ENCODE data around the gene ST7. TPM values are rescaled to one million over a fixed set of nuclear protein-coding genes. Genes with fewer than 3 reads are reported as not detected.

ST7 gene
- total and polyA plus RNA-seq, 2 donors (not counting 1 experiment from before 2014, with no cell fraction given): 2.3 to 4.6 TPM

- ATAC-seq (ENCODE audit: low read depth): no peak
- 91% methylated on average over 3 of the region's 3 CpGs for WGBS (ENCODE audit: insufficient coverage)
- ChIA-PET POLR2A (no interaction called here), CTCF (no interaction called here)
- Histone ChIP-seq H3K27me3 (replicated peaks in 1 of 4; ENCODE audit: control extremely low read depth in 1 of 4, control insufficient read depth in 3 of 4, insufficient read depth in 4 of 4, low read length in 3 of 4) (no peaks in the 10 kb centered on the region), H3K79me2 (ENCODE audit: control insufficient read depth, insufficient read depth, low read length) (no peaks in the 10 kb centered on the region), H3K27ac (ENCODE audit: low read length in 2 of 2) (no peak overlapping the region), H3K4me1 (ENCODE audit: control insufficient read depth in 2 of 2, insufficient read depth in 2 of 2, low read length in 2 of 2) (no peaks in the 10 kb centered on the region), H3K4me3 (ENCODE audit: control extremely low read depth in 1 of 5, extremely low read depth in 1 of 5, insufficient read depth in 1 of 5, low read depth in 2 of 5, low read length in 4 of 5) (no peak overlapping the region), H3K9ac (ENCODE audit: low read length) (no peak overlapping the region), H3K4me2 (replicated peaks; ENCODE audit: low read depth, low read length, poor library complexity, severe bottlenecking) (no peak overlapping the region), H2AFZ (ENCODE audit: insufficient read depth, low read depth, low read length, poor library complexity, severe bottlenecking) (no peak overlapping the region), H3K36me3 (replicated peaks in 1 of 2; ENCODE audit: control extremely low read depth in 1 of 2, control insufficient read depth in 1 of 2, extremely low read depth in 1 of 2, insufficient read depth in 2 of 2, low read length in 1 of 2) (no peaks in the 10 kb centered on the region), H4K20me1 (ENCODE audit: control insufficient read depth, insufficient read depth, low read length, poor library complexity, severe bottlenecking) (no peaks in the 10 kb centered on the region), H3K9me3 (ENCODE audit: control extremely low read depth in 1 of 3, control insufficient read depth in 2 of 3, insufficient read depth in 1 of 3, low read length in 2 of 3) (no peaks in the 10 kb centered on the region)
- Mint-ChIP-seq H3K27ac (no peak overlapping the region), H3K27me3 (no peaks in the 10 kb centered on the region), H3K4me3 (no peak overlapping the region), H3K4me1 (peaks cover 3% of the 10 kb centered on the region), H3K9me3 (ENCODE audit: insufficient read depth) (no peaks in the 10 kb centered on the region)
- no peak for DNase-seq
- TF ChIP-seq EZH2 (IDR thresholded peaks at IDR 0.05; ENCODE audit: borderline replicate concordance, insufficient read depth, low read depth, low read length, poor library complexity, severe bottlenecking): no peak
- TF ChIP-seq CTCF (IDR thresholded peaks at IDR 0.05): no peak
- intact Hi-C loops (cut with micrococcal nuclease): no loop called here
Measured at GRCh38 chr7:117092785-117093184, 139.5 kb downstream of the ST7 start.

- Histone ChIP-seq H3K9me3 (ENCODE audit: control extremely low read depth in 1 of 3, control insufficient read depth in 2 of 3, insufficient read depth in 1 of 3, low read length in 2 of 3) (no peaks in the 10 kb centered on the region), H3K27me3 (replicated peaks in 1 of 4; ENCODE audit: control extremely low read depth in 1 of 4, control insufficient read depth in 3 of 4, insufficient read depth in 4 of 4, low read length in 3 of 4) (no peaks in the 10 kb centered on the region), H4K20me1 (ENCODE audit: control insufficient read depth, insufficient read depth, low read length, poor library complexity, severe bottlenecking) (no peaks in the 10 kb centered on the region), H2AFZ (ENCODE audit: insufficient read depth, low read depth, low read length, poor library complexity, severe bottlenecking) (no peak overlapping the region), H3K79me2 (ENCODE audit: control insufficient read depth, insufficient read depth, low read length) (no peaks in the 10 kb centered on the region), H3K27ac (ENCODE audit: low read length in 2 of 2) (no peak overlapping the region), H3K4me1 (ENCODE audit: control insufficient read depth in 2 of 2, insufficient read depth in 2 of 2, low read length in 2 of 2) (no peaks in the 10 kb centered on the region), H3K9ac (ENCODE audit: low read length) (no peak overlapping the region), H3K4me3 (ENCODE audit: control extremely low read depth in 1 of 5, extremely low read depth in 1 of 5, insufficient read depth in 1 of 5, low read depth in 2 of 5, low read length in 4 of 5) (no peak overlapping the region), H3K4me2 (replicated peaks; ENCODE audit: low read depth, low read length, poor library complexity, severe bottlenecking) (no peak overlapping the region), H3K36me3 (replicated peaks in 1 of 2; ENCODE audit: control extremely low read depth in 1 of 2, control insufficient read depth in 1 of 2, extremely low read depth in 1 of 2, insufficient read depth in 2 of 2, low read length in 1 of 2) (no peaks in the 10 kb centered on the region)
- ATAC-seq (ENCODE audit: low read depth) (no peak), DNase-seq (no peak)
- no peak overlapping the region for H3K4me3 Mint-ChIP-seq
- H3K27ac Mint-ChIP-seq: no peak overlapping the region
- no peaks in the 10 kb centered on the region for H3K4me1 Mint-ChIP-seq
- TF ChIP-seq CTCF (IDR thresholded peaks at IDR 0.05): no peak
- TF ChIP-seq EZH2 (IDR thresholded peaks at IDR 0.05; ENCODE audit: borderline replicate concordance, insufficient read depth, low read depth, low read length, poor library complexity, severe bottlenecking): no peak
- ChIA-PET POLR2A (no interaction called here), CTCF (no interaction called here)
- H3K9me3 Mint-ChIP-seq (ENCODE audit: insufficient read depth): no peaks in the 10 kb centered on the region
- intact Hi-C loops (cut with micrococcal nuclease): no loop called here
- no peaks in the 10 kb centered on the region for H3K27me3 Mint-ChIP-seq
- 94% methylated on average over 3 of the region's 3 CpGs for WGBS (ENCODE audit: insufficient coverage)
Measured at GRCh38 chr7:117094457-117094856, 141.2 kb downstream of the ST7 start.
